ENCODE data around the gene ZNF787.

DNA sequence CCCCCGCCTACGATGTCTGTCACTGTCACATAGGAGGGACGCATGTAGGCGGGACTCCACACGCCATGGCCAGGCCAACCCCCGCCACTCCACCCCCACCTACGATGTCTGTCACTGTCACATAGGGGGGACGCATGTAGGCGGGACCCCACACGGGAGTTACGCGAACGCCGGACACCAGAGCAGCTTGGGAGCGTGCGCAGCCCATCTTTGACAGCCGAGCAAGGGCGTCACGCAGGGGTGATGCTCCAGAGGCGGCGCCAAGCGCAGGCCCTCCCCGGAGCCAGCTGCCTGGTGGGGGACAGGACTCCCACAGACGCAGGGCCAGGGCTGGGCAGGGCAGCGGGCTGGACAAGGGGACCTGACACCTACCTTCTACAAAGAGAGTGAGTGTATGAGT lies 20.0 kb downstream of the ZNF787 start:
- TF ChIP-seq GABPA (IDR thresholded peaks at IDR 0.05; ENCODE audit: low read depth) = no peak
- no peak for TF ChIP-seq CTCF (IDR thresholded peaks at IDR 0.05; ENCODE audit: insufficient read depth, low read length)
- TF ChIP-seq REST (IDR thresholded peaks at IDR 0.05; ENCODE audit: insufficient replicate concordance, low read depth) = no peak
- no peak for TF ChIP-seq POLR2AphosphoS5 (IDR thresholded peaks at IDR 0.05; ENCODE audit: low read depth)
- TF ChIP-seq SPI1 (IDR thresholded peaks at IDR 0.05; ENCODE audit: borderline replicate concordance, low read depth) = no peak
